Measurements from ENCODE around the gene MEIS1.

MEIS1 gene

GRCh38 chr2:66466433-66466832 is 31.5 kb downstream of the MEIS1 start:
- H3K27ac ChIP-seq, result no peak overlapping the region
- H3K9me3 ChIP-seq (ENCODE audit: severe bottlenecking), result no peaks in the 10 kb centered on the region
- peaks cover 4% of the 10 kb centered on the region for H3K36me3 ChIP-seq
- DNase-seq, result no peak
- H3K27me3 ChIP-seq (ENCODE audit: insufficient read depth, low read depth, severe bottlenecking), result no peaks in the 10 kb centered on the region
- TF ChIP-seq CTCF (IDR thresholded peaks at IDR 0.05; ENCODE audit: low read depth, low read length), result no peak
- H3K4me3 ChIP-seq (ENCODE audit: low read depth, low read length), result no peak overlapping the region

DNA sequence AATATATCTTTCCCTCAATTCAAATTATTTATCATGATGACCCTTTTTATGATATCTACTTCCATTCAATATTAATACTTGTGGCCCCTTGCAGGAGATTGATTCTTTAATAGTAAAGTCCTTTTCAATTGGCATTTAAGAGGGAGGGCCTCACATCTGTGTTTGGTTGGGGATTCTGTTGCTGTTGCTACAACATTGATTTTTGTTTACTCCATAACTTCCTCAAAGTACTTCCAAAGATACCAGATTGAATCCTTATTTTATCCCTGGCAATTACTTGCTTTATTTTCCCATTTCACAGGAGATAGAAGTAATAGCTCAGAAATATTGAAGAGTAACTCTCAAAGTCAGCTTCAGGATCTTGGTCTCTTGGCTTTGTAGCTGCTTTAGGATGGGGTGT is 32.8 kb downstream of the MEIS1 start:
- Histone ChIP-seq H3K9me3 (ENCODE audit: severe bottlenecking) (no peaks in the 10 kb centered on the region), H3K27ac (no peak overlapping the region), H3K36me3 (peaks cover 7% of the 10 kb centered on the region), H3K27me3 (ENCODE audit: insufficient read depth, low read depth, severe bottlenecking) (no peaks in the 10 kb centered on the region), H3K4me3 (ENCODE audit: low read depth, low read length) (no peak overlapping the region)
- no peak for DNase-seq
- TF ChIP-seq CTCF (IDR thresholded peaks at IDR 0.05; ENCODE audit: low read depth, low read length), result no peak

DNA sequence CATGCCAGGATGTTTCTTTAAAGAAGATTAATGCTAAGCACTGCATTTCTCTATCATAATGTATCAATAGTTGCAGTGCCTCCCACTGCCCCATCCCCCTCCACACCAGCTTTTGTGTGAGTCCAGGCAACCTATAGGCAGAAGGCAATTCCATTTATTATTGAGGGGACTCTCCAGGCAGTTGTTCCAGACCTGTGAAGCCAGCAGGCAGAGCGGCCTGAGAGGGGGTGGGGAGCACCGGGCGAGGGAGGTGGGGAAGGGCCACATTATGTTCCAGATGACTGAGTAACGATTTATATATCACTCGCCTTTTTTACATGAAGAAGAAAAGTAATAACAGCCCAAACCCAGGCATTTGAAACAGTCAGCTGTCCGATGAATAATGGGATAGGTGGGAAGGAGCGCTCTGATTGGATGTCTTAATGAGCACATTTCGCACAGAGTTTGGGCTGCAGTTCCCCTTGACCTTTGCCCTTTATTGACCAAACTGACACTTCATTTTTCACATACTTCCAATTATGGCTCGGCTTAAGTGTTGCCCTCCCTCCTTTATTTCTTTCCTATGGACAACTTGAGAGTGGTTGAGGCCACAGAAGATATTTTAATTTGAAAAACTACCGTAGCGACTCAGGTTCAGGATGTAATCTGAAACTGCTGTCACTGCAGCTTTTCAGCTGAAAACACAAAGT is 34.4 kb downstream of the MEIS1 start:
- no peak for TF ChIP-seq CTCF (IDR thresholded peaks at IDR 0.05; ENCODE audit: low read depth, low read length)
- peaks cover 5% of the 10 kb centered on the region for H3K36me3 ChIP-seq
- H3K4me3 ChIP-seq (ENCODE audit: low read depth, low read length), result no peak overlapping the region
- DNase-seq, result no peak
- no peaks in the 10 kb centered on the region for H3K27me3 ChIP-seq (ENCODE audit: insufficient read depth, low read depth, severe bottlenecking)
- no peak overlapping the region for H3K27ac ChIP-seq
- H3K9me3 ChIP-seq (ENCODE audit: severe bottlenecking), result no peaks in the 10 kb centered on the region

DNA sequence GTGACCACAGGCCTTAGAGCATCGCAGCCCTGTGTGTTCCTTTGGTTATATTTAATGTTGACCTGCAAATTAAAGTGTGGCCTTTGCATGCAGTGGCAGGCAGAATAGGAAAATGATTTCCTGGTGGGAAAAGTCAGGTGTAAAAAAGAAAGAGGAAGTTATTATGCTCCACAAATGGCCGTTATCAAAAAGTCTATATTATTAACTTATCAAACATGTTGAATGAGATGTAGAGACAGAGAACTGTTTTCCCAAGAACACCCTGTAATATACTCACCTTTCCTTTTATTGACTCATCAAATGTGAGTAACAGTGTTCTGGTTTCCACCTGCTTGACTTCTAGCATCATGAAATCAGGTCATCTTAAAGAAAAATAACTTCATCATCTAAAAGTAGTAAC is 35.3 kb downstream of the MEIS1 start:
- no peak overlapping the region for H3K27ac ChIP-seq
- peaks cover 4% of the 10 kb centered on the region; the same call in 1 of the 2 replicates for H3K36me3 ChIP-seq
- no peak for DNase-seq
- H3K9me3 ChIP-seq (ENCODE audit: severe bottlenecking), result no peaks in the 10 kb centered on the region
- no peak for TF ChIP-seq CTCF (IDR thresholded peaks at IDR 0.05; ENCODE audit: low read depth, low read length)
- no peak overlapping the region for H3K4me3 ChIP-seq (ENCODE audit: low read depth, low read length)
- H3K27me3 ChIP-seq (ENCODE audit: insufficient read depth, low read depth, severe bottlenecking), result no peaks in the 10 kb centered on the region

DNA sequence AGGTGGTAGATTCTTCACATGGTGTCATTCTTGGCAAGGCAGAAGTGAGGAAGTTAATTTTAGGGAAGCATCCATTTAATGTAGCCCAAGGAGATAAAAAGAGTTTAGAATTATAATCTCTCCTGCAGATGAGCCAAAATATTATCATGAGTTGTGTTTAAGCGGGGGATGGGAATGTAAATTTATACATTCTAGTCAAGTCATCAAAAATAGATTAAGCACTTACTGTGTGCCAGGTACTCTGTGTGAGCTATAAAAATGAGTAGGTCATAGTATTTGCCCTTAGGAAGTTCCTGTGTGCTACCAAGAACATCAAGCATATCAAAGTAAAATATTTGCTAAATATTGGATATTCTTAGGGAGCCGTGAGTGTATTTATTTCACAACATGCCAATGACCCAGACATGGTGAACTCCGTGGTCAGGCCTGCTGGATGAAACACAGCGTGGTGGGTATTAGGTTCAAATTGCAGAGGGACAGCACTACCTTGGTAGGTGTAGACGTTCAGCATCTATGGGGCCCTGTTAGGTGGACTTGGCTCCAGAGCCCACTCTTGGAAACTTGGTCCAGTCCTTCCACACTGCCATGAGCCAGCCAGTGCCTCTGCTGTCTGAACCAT is 37.4 kb downstream of the MEIS1 start:
- H3K4me3 ChIP-seq (ENCODE audit: low read depth, low read length), result no peak overlapping the region
- H3K27ac ChIP-seq, result no peak overlapping the region
- no peaks in the 10 kb centered on the region for H3K9me3 ChIP-seq (ENCODE audit: severe bottlenecking)
- peaks cover 4% of the 10 kb centered on the region; the same call in 1 of the 2 replicates for H3K36me3 ChIP-seq
- no peak for TF ChIP-seq CTCF (IDR thresholded peaks at IDR 0.05; ENCODE audit: low read depth, low read length)
- H3K27me3 ChIP-seq (ENCODE audit: insufficient read depth, low read depth, severe bottlenecking), result no peaks in the 10 kb centered on the region
- no peak for DNase-seq
